HEK293 (cell line): ENCODE data around the gene KLK2.

Source experiments
- CTCF ChIA-PET: fragments of 350-600 bp; formaldehyde crosslinking; extraction: SDS; loops from one replicate; lab custom pipeline; 2021; ENCODE audit warnings: antibody characterized with exemption; lab: Yijun Ruan, JAX
- POLR2A ChIA-PET: fragments of 300-600 bp; formaldehyde crosslinking; extraction: SDS; loops from one replicate; lab custom pipeline; 2020; ENCODE audit warnings: antibody characterized with exemption, inconsistent platforms; lab: Yijun Ruan, JAX
- H3K27ac ChIP-seq: fragments of 200-500 bp; sonication (Bioruptor generic); 2 replicates; pipeline ENCODE4 v1.5.1; 2014; ENCODE audit warnings: low read depth, low read length, control low read depth, inconsistent platforms; ENCODE audit errors: extremely low read depth
- H3K36me3 ChIP-seq, 2 experiments: fragments of 200-500 bp in 1 of 2; sonication (Bioruptor generic) in 1 of 2; 1 replicate in 1 of 2; 2 replicates in 1 of 2; pipeline ENCODE4 v1.5.1; 2014 to 2017; ENCODE audit warnings: inconsistent platforms in 2 of 2, low read length in 2 of 2; ENCODE audit not compliant: control insufficient read depth in 2 of 2, insufficient read depth in 1 of 2
- H3K4me1 ChIP-seq: fragments of 200-500 bp; sonication (Bioruptor generic); 2 replicates; pipeline ENCODE4 v1.5.1; 2014; ENCODE audit warnings: mild to moderate bottlenecking, low read length, inconsistent platforms; ENCODE audit not compliant: control insufficient read depth, insufficient read depth
- H3K4me3 ChIP-seq: 2 replicates; pipeline ENCODE4 v1.5.1; 2011; ENCODE audit warnings: low read depth, mild to moderate bottlenecking, control low read depth, low read length, moderate library complexity
- H3K9me3 ChIP-seq: fragments of 200-500 bp; sonication (Bioruptor generic); 2 replicates; pipeline ENCODE4 v1.5.1; 2014; ENCODE audit warnings: low read depth, low read length, inconsistent platforms; ENCODE audit not compliant: control insufficient read depth, insufficient read depth
- BCL11A ChIP-seq: fragments of 450-650 bp; formaldehyde crosslinking; IDR thresholded peaks from 2 replicates; pipeline ENCODE4 v1.5.1; 2016; ENCODE audit warnings: low read depth, missing biosample characterization, missing genetic modification characterization
- BCL6B ChIP-seq: fragments of 450-650 bp; formaldehyde crosslinking; IDR thresholded peaks from 2 replicates; pipeline ENCODE4 v1.5.1; 2017; ENCODE audit warnings: missing biosample characterization, missing genetic modification characterization
- KLF9 ChIP-seq: fragments of 450-650 bp; formaldehyde crosslinking; IDR thresholded peaks from 2 replicates; pipeline ENCODE4 v1.5.1; 2016; ENCODE audit warnings: missing biosample characterization, missing genetic modification characterization, low read depth
- PRDM1 ChIP-seq: fragments of 450-650 bp; formaldehyde crosslinking; IDR thresholded peaks from 2 replicates; pipeline ENCODE4; 2016; ENCODE audit warnings: missing biosample characterization, missing genetic modification characterization
- SP2 ChIP-seq: fragments of 450-650 bp; formaldehyde crosslinking; IDR thresholded peaks from 2 replicates; pipeline ENCODE4 v1.5.1; 2016; ENCODE audit warnings: missing biosample characterization, missing genetic modification characterization
- ZNF324 ChIP-seq: fragments of 450-650 bp; formaldehyde crosslinking; IDR thresholded peaks from 2 replicates; pipeline ENCODE4 v1.5.1; 2016; ENCODE audit warnings: missing biosample characterization, missing genetic modification characterization
- ZNF354C ChIP-seq: fragments of 450-650 bp; formaldehyde crosslinking; IDR thresholded peaks from 2 replicates; pipeline ENCODE4 v1.5.1; 2016; ENCODE audit warnings: missing biosample characterization, missing genetic modification characterization, low read depth, borderline replicate concordance
- ZNF366 ChIP-seq: fragments of 450-650 bp; formaldehyde crosslinking; conservative IDR thresholded peaks from 2 replicates; pipeline ENCODE4 v1.5.1; 2016; ENCODE audit warnings: missing biosample characterization, missing genetic modification characterization
- ZNF394 ChIP-seq: fragments of 450-650 bp; formaldehyde crosslinking; IDR thresholded peaks from 2 replicates; pipeline ENCODE4 v1.5.1; 2016; ENCODE audit warnings: missing biosample characterization, missing genetic modification characterization, mild to moderate bottlenecking, moderate library complexity, borderline replicate concordance
- ZNF776 ChIP-seq: fragments of 450-650 bp; formaldehyde crosslinking; IDR thresholded peaks from 2 replicates; pipeline ENCODE4 v1.5.0; 2017; ENCODE audit warnings: missing biosample characterization, missing genetic modification characterization, borderline replicate concordance
- ZXDB ChIP-seq: fragments of 450-650 bp; formaldehyde crosslinking; IDR thresholded peaks from 2 replicates; pipeline ENCODE4 v1.5.1; 2016; ENCODE audit warnings: missing biosample characterization, missing genetic modification characterization
- TF ChIP-seq, protein P1 (sequence below): fragments of 450-650 bp; formaldehyde crosslinking; IDR thresholded peaks from 2 replicates; pipeline ENCODE4 v1.5.1; 2016; ENCODE audit warnings: missing biosample characterization, missing genetic modification characterization, borderline replicate concordance
- TF ChIP-seq, protein P2 (sequence below): fragments of 450-650 bp; formaldehyde crosslinking; IDR thresholded peaks from 2 replicates; pipeline ENCODE4 v1.5.1; 2017; ENCODE audit warnings: missing biosample characterization, missing genetic modification characterization
- TF ChIP-seq, protein P3 (sequence below): fragments of 450-650 bp; formaldehyde crosslinking; IDR thresholded peaks from 2 replicates; pipeline ENCODE4 v1.5.1; 2016; ENCODE audit warnings: missing biosample characterization, missing genetic modification characterization

The KLK2 gene

DNA sequence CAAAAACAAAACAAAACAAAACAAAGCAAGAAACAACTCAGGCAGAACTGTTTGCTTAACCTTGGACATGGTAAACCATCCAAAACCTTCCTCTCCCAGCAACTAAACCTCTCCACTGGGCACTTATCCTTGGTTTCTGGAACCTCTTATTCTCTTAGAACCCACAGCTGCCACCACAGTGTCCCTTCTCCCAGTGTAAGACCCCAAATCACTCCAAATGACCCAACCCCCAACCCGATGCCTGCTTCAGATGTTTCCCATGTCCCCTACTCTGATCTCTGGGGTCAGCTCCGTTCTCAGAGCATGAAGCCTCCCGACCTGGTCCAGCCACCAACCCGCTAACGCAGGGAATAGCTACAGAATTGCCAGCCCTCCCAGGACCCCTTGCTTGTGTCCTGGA is 972 bp downstream of the KLK2 start (continued):
- TF ChIP-seq, protein P1, sequence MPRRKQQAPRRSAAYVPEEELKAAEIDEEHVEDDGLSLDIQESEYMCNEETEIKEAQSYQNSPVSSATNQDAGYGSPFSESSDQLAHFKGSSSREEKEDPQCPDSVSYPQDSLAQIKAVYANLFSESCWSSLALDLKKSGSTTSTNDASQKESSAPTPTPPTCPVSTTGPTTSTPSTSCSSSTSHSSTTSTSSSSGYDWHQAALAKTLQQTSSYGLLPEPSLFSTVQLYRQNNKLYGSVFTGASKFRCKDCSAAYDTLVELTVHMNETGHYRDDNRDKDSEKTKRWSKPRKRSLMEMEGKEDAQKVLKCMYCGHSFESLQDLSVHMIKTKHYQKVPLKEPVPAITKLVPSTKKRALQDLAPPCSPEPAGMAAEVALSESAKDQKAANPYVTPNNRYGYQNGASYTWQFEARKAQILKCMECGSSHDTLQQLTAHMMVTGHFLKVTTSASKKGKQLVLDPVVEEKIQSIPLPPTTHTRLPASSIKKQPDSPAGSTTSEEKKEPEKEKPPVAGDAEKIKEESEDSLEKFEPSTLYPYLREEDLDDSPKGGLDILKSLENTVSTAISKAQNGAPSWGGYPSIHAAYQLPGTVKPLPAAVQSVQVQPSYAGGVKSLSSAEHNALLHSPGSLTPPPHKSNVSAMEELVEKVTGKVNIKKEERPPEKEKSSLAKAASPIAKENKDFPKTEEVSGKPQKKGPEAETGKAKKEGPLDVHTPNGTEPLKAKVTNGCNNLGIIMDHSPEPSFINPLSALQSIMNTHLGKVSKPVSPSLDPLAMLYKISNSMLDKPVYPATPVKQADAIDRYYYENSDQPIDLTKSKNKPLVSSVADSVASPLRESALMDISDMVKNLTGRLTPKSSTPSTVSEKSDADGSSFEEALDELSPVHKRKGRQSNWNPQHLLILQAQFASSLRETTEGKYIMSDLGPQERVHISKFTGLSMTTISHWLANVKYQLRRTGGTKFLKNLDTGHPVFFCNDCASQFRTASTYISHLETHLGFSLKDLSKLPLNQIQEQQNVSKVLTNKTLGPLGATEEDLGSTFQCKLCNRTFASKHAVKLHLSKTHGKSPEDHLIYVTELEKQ (tag by site-specific recombination), result no peak
- TF ChIP-seq ZNF776 (tag by site-specific recombination), result no peak

DNA sequence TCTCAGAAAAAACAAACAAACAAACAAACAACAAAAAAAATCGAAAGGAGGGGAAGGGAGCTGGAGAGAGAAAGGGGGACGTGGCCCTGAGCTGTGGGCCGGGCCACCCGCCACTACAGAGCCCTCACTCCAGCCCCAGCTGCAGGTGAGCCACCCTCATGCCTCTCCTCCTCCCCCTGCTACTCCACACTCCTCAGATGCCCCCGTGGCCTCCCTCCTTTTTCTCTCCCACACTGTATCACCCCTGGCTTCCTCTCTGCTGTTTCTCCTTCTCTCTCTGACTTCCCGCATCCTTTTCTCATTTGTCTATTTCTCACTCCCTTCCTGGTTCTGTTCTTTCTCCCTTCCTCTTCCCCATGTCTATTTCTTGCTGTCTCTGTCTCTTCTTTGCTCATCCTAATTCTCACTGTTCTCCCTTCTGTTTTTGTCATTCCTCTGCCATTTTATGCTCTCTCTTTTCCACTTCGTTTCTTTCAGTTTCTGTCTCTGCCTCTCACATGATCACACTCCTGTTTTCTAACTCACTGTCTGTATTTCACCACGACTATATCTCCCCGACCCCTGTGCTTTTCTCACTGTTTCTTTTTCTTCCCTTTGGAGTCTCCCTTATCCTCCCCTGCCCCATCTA is 2.7 kb downstream of the KLK2 start:
- Histone ChIP-seq H3K36me3 (no peaks in the 10 kb centered on the region), H3K27ac (no peak overlapping the region)
- TF ChIP-seq SP2 (tag by site-specific recombination), result no peak
- TF ChIP-seq ZNF354C (tag by site-specific recombination), result no peak
- TF ChIP-seq, protein P2, sequence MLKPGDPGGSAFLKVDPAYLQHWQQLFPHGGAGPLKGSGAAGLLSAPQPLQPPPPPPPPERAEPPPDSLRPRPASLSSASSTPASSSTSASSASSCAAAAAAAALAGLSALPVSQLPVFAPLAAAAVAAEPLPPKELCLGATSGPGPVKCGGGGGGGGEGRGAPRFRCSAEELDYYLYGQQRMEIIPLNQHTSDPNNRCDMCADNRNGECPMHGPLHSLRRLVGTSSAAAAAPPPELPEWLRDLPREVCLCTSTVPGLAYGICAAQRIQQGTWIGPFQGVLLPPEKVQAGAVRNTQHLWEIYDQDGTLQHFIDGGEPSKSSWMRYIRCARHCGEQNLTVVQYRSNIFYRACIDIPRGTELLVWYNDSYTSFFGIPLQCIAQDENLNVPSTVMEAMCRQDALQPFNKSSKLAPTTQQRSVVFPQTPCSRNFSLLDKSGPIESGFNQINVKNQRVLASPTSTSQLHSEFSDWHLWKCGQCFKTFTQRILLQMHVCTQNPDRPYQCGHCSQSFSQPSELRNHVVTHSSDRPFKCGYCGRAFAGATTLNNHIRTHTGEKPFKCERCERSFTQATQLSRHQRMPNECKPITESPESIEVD (tag by site-specific recombination), result no peak
- TF ChIP-seq ZXDB (tag by site-specific recombination), result no peak
- TF ChIP-seq PRDM1 (tag by site-specific recombination), result 0 out of 2 replicates have a peak, but pooled peaks have one; percentile 41
- TF ChIP-seq KLF9 (tag by site-specific recombination), result no peak
- no peak for TF ChIP-seq ZNF324 (tag by site-specific recombination)
- TF ChIP-seq, protein P3, sequence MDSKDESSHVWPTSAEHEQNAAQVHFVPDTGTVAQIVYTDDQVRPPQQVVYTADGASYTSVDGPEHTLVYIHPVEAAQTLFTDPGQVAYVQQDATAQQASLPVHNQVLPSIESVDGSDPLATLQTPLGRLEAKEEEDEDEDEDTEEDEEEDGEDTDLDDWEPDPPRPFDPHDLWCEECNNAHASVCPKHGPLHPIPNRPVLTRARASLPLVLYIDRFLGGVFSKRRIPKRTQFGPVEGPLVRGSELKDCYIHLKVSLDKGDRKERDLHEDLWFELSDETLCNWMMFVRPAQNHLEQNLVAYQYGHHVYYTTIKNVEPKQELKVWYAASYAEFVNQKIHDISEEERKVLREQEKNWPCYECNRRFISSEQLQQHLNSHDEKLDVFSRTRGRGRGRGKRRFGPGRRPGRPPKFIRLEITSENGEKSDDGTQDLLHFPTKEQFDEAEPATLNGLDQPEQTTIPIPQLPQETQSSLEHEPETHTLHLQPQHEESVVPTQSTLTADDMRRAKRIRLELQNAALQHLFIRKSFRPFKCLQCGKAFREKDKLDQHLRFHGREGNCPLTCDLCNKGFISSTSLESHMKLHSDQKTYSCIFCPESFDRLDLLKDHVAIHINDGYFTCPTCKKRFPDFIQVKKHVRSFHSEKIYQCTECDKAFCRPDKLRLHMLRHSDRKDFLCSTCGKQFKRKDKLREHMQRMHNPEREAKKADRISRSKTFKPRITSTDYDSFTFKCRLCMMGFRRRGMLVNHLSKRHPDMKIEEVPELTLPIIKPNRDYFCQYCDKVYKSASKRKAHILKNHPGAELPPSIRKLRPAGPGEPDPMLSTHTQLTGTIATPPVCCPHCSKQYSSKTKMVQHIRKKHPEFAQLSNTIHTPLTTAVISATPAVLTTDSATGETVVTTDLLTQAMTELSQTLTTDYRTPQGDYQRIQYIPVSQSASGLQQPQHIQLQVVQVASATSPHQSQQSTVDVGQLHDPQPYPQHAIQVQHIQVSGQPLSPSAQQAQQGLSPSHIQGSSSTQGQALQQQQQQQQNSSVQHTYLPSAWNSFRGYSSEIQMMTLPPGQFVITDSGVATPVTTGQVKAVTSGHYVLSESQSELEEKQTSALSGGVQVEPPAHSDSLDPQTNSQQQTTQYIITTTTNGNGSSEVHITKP, result no peak
- peak; percentile 21; the same call in 1 of the 2 replicates for TF ChIP-seq BCL6B (tag by site-specific recombination)
- TF ChIP-seq BCL11A (tag by site-specific recombination), result no peak
- peak; percentile 69; the same call in 1 of the 2 replicates for TF ChIP-seq ZNF394 (tag by site-specific recombination)
- TF ChIP-seq ZNF366 (tag by site-specific recombination), result peak; percentile 51
- TF ChIP-seq, all 188 proteins: peak for 4
- Histone ChIP-seq H3K4me3 (no peak overlapping the region), H3K9me3 (no peaks in the 10 kb centered on the region), H3K4me1 (no peaks in the 10 kb centered on the region)
- POLR2A ChIA-PET, result no interaction called here
- CTCF ChIA-PET, result interaction anchor here (0.9 kb wide), 1 partner anchor 29 kb away, joined by 5 read pairs; no protein-coding TSS in a partner anchor
